ENCODE data around the gene MDM1.

MDM1 gene

DNA sequence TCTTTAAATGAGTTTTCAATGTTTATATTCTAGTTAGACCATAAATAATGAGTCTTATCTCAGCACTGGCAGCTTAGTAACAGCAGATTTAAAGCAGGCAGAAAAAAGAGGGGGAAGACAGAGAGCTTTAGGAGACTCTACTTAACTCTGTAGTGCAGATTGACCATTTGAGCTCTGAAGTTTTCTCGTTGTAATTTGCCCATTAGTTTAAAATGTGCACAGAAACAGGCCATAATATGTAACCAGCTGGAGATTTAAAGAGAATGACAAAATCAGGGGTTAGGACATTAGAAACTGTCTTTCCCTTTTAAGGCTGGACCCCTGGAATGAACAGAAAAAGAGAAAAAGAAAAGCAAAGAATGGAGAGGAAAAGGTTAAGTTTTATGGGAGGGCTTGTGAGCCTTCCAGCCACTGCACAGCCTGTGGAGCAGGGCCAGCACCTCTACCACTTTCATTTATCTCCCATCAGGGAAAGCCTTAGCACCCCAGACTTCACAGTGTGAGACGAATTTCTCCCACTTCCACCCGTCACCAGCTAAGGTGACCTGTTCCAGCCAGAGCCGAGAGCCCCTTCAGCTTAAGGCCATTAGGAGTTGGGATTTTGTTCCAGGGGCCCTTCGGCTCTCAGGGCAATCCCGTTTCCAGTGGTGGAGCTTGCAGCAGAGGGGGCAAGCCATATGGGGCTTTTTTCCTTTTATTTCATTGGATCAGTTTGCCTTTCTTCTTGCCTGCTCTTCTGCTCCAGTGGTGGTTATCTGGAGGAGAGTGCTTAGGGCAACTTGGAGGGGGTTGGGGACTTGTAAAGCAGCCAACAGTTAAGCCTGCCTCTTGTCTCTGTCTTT lies 86.8 kb downstream of the MDM1 start:
- no peak for DNase-seq (ENCODE audit: extremely low read depth in 1 of 2, low read depth in 1 of 2)

Measured in activated CD8-positive, alpha-beta memory T cell treated with anti-CD3 and anti-CD28 coated beads for 1 hour (primary cell).